Common myeloid progenitor, CD34-positive (primary cell): ENCODE data around the gene BIK.

ENCODE experiments used
- CTCF ChIA-PET: fragments of 350-600 bp; sonication (Branson Sonifier 250); formaldehyde crosslinking; loops from one replicate; lab custom pipeline; 2021; ENCODE audit warnings: antibody characterized with exemption; lab: Charles Lee
- POLR2A ChIA-PET: fragments of 350-600 bp; sonication (Branson Sonifier 250); formaldehyde crosslinking; loops from one replicate; lab custom pipeline; 2021; ENCODE audit warnings: antibody characterized with exemption; lab: Charles Lee
- DNase-seq, 3 donors: peaks; one replicate each; pipeline versions ENCODE4 v3.0.0 to v3.0.0-alpha.2; 2013
- H3K27ac ChIP-seq, 2 experiments: 1 replicate in 1 of 2; 2 replicates in 1 of 2; pipeline ENCODE4 v1.7.0; 2013; ENCODE audit warnings: inconsistent platforms in 2 of 2, low read length in 2 of 2, mild to moderate bottlenecking in 2 of 2, low read depth in 1 of 2, moderate library complexity in 1 of 2; ENCODE audit not compliant: severe bottlenecking in 2 of 2, insufficient read depth in 1 of 2, poor library complexity in 1 of 2
- H3K27me3 ChIP-seq, 5 experiments: replicated peaks in 2 of 5; 1 replicate in 3 of 5; 2 replicates in 2 of 5; pipeline versions ENCODE4 v1.6.1 to v1.7.0; 2013; ENCODE audit warnings: low read length in 4 of 5, mild to moderate bottlenecking in 2 of 5, moderate library complexity in 2 of 5, inconsistent platforms in 1 of 5; ENCODE audit not compliant: insufficient read depth in 5 of 5, control insufficient read depth in 4 of 5
- H3K36me3 ChIP-seq, 4 experiments: 1 replicate in 2 of 4; 2 replicates in 2 of 4; pipeline versions ENCODE4 v1.6.1 to v1.7.0; 2013; ENCODE audit warnings: low read length in 3 of 4, control low read depth in 1 of 4, mild to moderate bottlenecking in 1 of 4; ENCODE audit not compliant: control insufficient read depth in 4 of 4, insufficient read depth in 4 of 4
- H3K4me1 ChIP-seq, 4 experiments: 1 replicate in 3 of 4; 2 replicates in 1 of 4; pipeline versions ENCODE4 v1.6.1 to v1.7.1; 2013; ENCODE audit warnings: low read length in 3 of 4, mild to moderate bottlenecking in 3 of 4, control low read depth in 1 of 4, inconsistent platforms in 1 of 4, moderate library complexity in 1 of 4; ENCODE audit not compliant: control insufficient read depth in 4 of 4, insufficient read depth in 4 of 4; ENCODE audit errors: control extremely low read depth in 1 of 4
- H3K4me3 ChIP-seq, 7 experiments: 1 replicate in 4 of 7; 2 replicates in 3 of 7; pipeline versions ENCODE4 v1.5.1 to v1.7.0; 2013; ENCODE audit warnings: mild to moderate bottlenecking in 7 of 7, low read length in 6 of 7, moderate library complexity in 6 of 7, inconsistent platforms in 2 of 7, low read depth in 2 of 7, control low read depth in 1 of 7; ENCODE audit not compliant: insufficient read depth in 4 of 7, control insufficient read depth in 1 of 7; ENCODE audit errors: extremely low read depth in 1 of 7
- H3K9me3 ChIP-seq, 5 experiments: 1 replicate in 4 of 5; 2 replicates in 1 of 5; pipeline versions ENCODE4 v1.6.1 to v1.7.1; 2013; ENCODE audit warnings: low read length in 4 of 5, mild to moderate bottlenecking in 2 of 5, inconsistent platforms in 1 of 5, low read depth in 1 of 5, moderate library complexity in 1 of 5; ENCODE audit not compliant: control insufficient read depth in 4 of 5, insufficient read depth in 2 of 5; ENCODE audit errors: control extremely low read depth in 1 of 5
- WGBS: methylation state at CpG from one replicate; pipeline ENCODE4 v1.1.5; 2013; ENCODE audit not compliant: insufficient coverage; 5-methylcytosine and 5-hydroxymethylcytosine counted together

The BIK gene

GRCh38 chr22:43170131-43170480, 59.6 kb downstream of the BIK start:
- WGBS, result over 99% methylated on average over 9 of the region's 9 CpGs
- POLR2A ChIA-PET, result no interaction called here

GRCh38 chr22:43171019-43171491, 60.5 kb downstream of the BIK start:
- Histone ChIP-seq H3K36me3 (peaks cover 7 to 91% (median 64%) of the 10 kb centered on the region in 4 experiments), H3K27me3 (no peaks in the 10 kb centered on the region), H3K4me3 (no peak overlapping the region), H3K27ac (no peak overlapping the region), H3K4me1 (peaks cover 0 to 14% (median 12%) of the 10 kb centered on the region in 4 experiments), H3K9me3 (no peaks in the 10 kb centered on the region)
- CTCF ChIA-PET, result no interaction called here
- 83% methylated on average over 11 of the region's 14 CpGs for WGBS
- DNase-seq, result no peak
- POLR2A ChIA-PET, result no interaction called here

More at GRCh38 chr22:43170131-43170480, 59.6 kb downstream of the BIK start:
- CTCF ChIA-PET, result no interaction called here
- H3K4me1 ChIP-seq, result peaks cover 0 to 14% (median 13%) of the 10 kb centered on the region in 4 experiments
- H3K9me3 ChIP-seq, result no peaks in the 10 kb centered on the region
- no peaks in the 10 kb centered on the region for H3K27me3 ChIP-seq
- H3K27ac ChIP-seq, result no peak overlapping the region
- no peak overlapping the region for H3K4me3 ChIP-seq
- no peak for DNase-seq
- H3K36me3 ChIP-seq, result peaks cover 7 to 83% (median 58%) of the 10 kb centered on the region in 4 experiments

- ChIA-PET POLR2A (no interaction called here), CTCF (interaction anchor here (0.9 kb wide), 1 partner anchor 8 kb away, joined by 4 read pairs; no protein-coding TSS in a partner anchor)
- Histone ChIP-seq H3K27ac (no peak overlapping the region), H3K27me3 (no peaks in the 10 kb centered on the region), H3K36me3 (peaks cover 7 to 91% (median 64%) of the 10 kb centered on the region in 4 experiments), H3K9me3 (no peaks in the 10 kb centered on the region), H3K4me1 (peaks cover 0 to 14% (median 12%) of the 10 kb centered on the region in 4 experiments), H3K4me3 (no peak overlapping the region)
- DNase-seq, result no peak
- WGBS, result 93% methylated on average over 11 of the region's 12 CpGs
Observed at GRCh38 chr22:43171607-43172006, 61.1 kb downstream of the BIK start.

GRCh38 chr22:43172191-43172590, 61.6 kb downstream of the BIK start:
- Histone ChIP-seq H3K9me3 (no peaks in the 10 kb centered on the region), H3K36me3 (peaks cover 7 to 92% (median 64%) of the 10 kb centered on the region in 4 experiments), H3K27ac (no peak overlapping the region), H3K4me1 (peaks cover 0 to 14% (median 12%) of the 10 kb centered on the region in 4 experiments), H3K27me3 (no peaks in the 10 kb centered on the region), H3K4me3 (no peak overlapping the region)
- DNase-seq, result no peak
- ChIA-PET POLR2A (no interaction called here), CTCF (interaction anchor here (0.9 kb wide), 1 partner anchor 9 kb away, joined by 4 read pairs; no protein-coding TSS in a partner anchor)
- 92% methylated on average over 17 of the region's 19 CpGs for WGBS

- Histone ChIP-seq H3K9me3 (no peaks in the 10 kb centered on the region), H3K27me3 (no peaks in the 10 kb centered on the region), H3K4me3 (no peak overlapping the region), H3K27ac (no peak overlapping the region), H3K36me3 (peaks cover 7 to 88% (median 65%) of the 10 kb centered on the region in 4 experiments), H3K4me1 (peaks cover 0 to 12% (median 9%) of the 10 kb centered on the region in 4 experiments)
- no peak for DNase-seq
- CTCF ChIA-PET, result no interaction called here
- 100% methylated on average over 6 of the region's 9 CpGs for WGBS
- POLR2A ChIA-PET, result no interaction called here
Observed at GRCh38 chr22:43173566-43173965, 63.0 kb downstream of the BIK start.

- ChIA-PET CTCF (no interaction called here), POLR2A (no interaction called here)
- Histone ChIP-seq H3K9me3 (no peaks in the 10 kb centered on the region), H3K4me1 (peaks cover 0 to 11% (median 7%) of the 10 kb centered on the region in 4 experiments), H3K27me3 (no peaks in the 10 kb centered on the region), H3K36me3 (peaks cover 7 to 88% (median 66%) of the 10 kb centered on the region in 4 experiments), H3K27ac (no peak overlapping the region), H3K4me3 (no peak overlapping the region)
- DNase-seq, result no peak
- WGBS, result 96% methylated on average over 36 of the region's 39 CpGs
Observed at GRCh38 chr22:43173976-43174720, 63.6 kb downstream of the BIK start.

GRCh38 chr22:43174941-43175531, 64.5 kb downstream of the BIK start:
- no peak overlapping the region for H3K4me3 ChIP-seq
- no peak for DNase-seq
- H3K36me3 ChIP-seq, result peaks cover 7 to 88% (median 66%) of the 10 kb centered on the region in 4 experiments
- H3K27me3 ChIP-seq, result no peaks in the 10 kb centered on the region
- 98% methylated on average over 4 of the region's 9 CpGs for WGBS
- ChIA-PET CTCF (no interaction called here), POLR2A (no interaction called here)
- H3K9me3 ChIP-seq, result no peaks in the 10 kb centered on the region
- H3K27ac ChIP-seq, result no peak overlapping the region
- H3K4me1 ChIP-seq, result peaks cover 0 to 11% (median 7%) of the 10 kb centered on the region in 4 experiments
